ENCODE measurements around the gene HNRNPL.

GRCh38 chr19:38849147-38849859, 483 bp downstream of the HNRNPL start:
- TF ChIP-seq CTCF (IDR thresholded peaks at IDR 0.05; ENCODE audit: low read depth, low read length, poor library complexity, severe bottlenecking) (no peak), EZH2phosphoT487 (IDR thresholded peaks at IDR 0.05; ENCODE audit: borderline replicate concordance, low read length) (no peak)
